ENCODE measurements around the gene PPIA.

DNA sequence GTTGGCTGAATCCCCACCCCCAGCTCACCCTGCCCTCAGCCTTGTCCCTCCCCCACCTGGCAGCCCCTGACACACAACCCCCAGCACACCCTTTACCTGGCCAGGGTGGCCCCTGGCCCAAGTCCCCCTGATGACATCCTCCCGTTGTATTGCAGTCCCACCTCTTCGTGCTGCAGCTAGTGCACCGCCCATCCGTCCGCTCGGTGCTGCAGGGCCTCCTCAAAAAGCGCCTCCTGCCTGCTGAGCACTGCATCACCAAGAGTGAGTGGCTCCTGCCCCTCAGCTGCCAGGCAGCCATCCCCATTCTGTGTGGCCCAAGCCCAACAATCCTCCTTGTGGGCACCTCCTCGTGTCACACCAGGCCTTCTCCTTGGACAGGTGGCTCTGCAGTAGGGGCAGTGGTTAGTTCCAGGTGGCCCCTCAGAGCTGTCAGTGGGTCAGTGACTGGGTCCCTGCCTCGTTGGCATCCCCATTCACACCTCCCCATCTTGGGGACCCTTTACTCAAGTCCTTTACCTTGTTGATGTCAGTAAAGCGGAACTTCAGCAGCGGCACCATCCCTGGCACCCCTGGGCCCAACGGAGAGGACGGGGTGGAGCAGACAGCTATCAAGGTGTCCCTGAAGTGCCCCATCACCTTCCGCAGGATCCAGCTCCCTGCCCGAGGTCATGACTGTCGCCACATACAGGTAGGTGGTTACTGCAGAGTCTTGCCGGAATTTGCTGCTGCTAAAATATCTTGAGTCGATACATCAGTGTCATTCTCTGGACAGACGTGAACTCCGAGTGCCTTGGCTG is 33.6 kb upstream of the PPIA start:
- TF ChIP-seq EZH2phosphoT487 (IDR thresholded peaks at IDR 0.05; ENCODE audit: low read depth) (no peak), CTCF (IDR thresholded peaks at IDR 0.05; ENCODE audit: low read depth, low read length) (no peak)

All from OCI-LY3 (cell line).